Aorta (tissue), 5 donors: ENCODE measurements around the gene PLA2G4A. TPM values are rescaled to one million over a fixed set of nuclear protein-coding genes. Genes with fewer than 3 reads are reported as not detected.
A peak's percentile ranks its signal among the peaks of the same experiment; 100 is the strongest.

ENCODE experiments used
- ATAC-seq: fragments of 200-7000 bp; cut with Tn5 transposase; one replicate; pipeline ENCODE4 v1.9.1; 2022; ENCODE audit warnings: moderate library complexity; ENCODE audit not compliant: low FRiP score
- DNase-seq, 2 donors: peaks; one replicate each; pipeline ENCODE4 v3.0.0-alpha.2; 2020
- H3K27ac ChIP-seq, 2 donors: one replicate each; pipeline ENCODE4 v1.5.1; 2013; ENCODE audit warnings: low read length in 2 of 2, mild to moderate bottlenecking in 2 of 2, moderate library complexity in 2 of 2, control low read depth in 1 of 2, inconsistent platforms in 1 of 2, low read depth in 1 of 2
- H3K27me3 ChIP-seq, 2 donors: one replicate each; pipeline ENCODE4 v1.6.1; 2013; ENCODE audit warnings: control low read depth in 1 of 2, low read length in 1 of 2, mild to moderate bottlenecking in 1 of 2, moderate library complexity in 1 of 2; ENCODE audit not compliant: insufficient read depth in 2 of 2, control insufficient read depth in 1 of 2
- H3K36me3 ChIP-seq, 2 donors: one replicate each; pipeline ENCODE4 v1.6.1; 2013; ENCODE audit warnings: control low read depth in 1 of 2, low read length in 1 of 2, mild to moderate bottlenecking in 1 of 2; ENCODE audit not compliant: insufficient read depth in 2 of 2, control insufficient read depth in 1 of 2
- H3K4me1 ChIP-seq, 2 donors: one replicate each; pipeline ENCODE4 v1.6.1; 2013; ENCODE audit warnings: low read length in 2 of 2, control low read depth in 1 of 2, mild to moderate bottlenecking in 1 of 2, moderate library complexity in 1 of 2; ENCODE audit not compliant: insufficient read depth in 2 of 2, control insufficient read depth in 1 of 2
- H3K4me3 ChIP-seq, 2 donors: one replicate each; pipeline ENCODE4 v1.5.1; 2013; ENCODE audit warnings: low read length in 2 of 2, control low read depth in 1 of 2, mild to moderate bottlenecking in 1 of 2
- H3K9me3 ChIP-seq: one replicate; pipeline ENCODE4 v1.6.1; 2013; ENCODE audit warnings: mild to moderate bottlenecking, low read length; ENCODE audit not compliant: control insufficient read depth
- WGBS, 2 donors: extraction: QIAGEN DNeasy Blood & Tissue Kit; methylation state at CpG; one replicate each; pipeline ENCODE4 v1.1.7; 2013; 5-methylcytosine and 5-hydroxymethylcytosine counted together
- intact Hi-C, 2 donors: fragments of 100-400 bp; cut with DNase I; formaldehyde crosslinking; loops; one replicate each; pipeline versions ENCODE4 v1.14.2 to v1.15.0; 2022
- polyA plus RNA-seq, 2 donors: library from polyadenylated mRNA; stranded (reverse); fragments of 200-250 nt; gene quantifications; one replicate each; pipeline ENCODE4 v1.2.3, GENCODE V29; 2013
- total RNA-seq, 2 donors: library from RNA; stranded (reverse); fragmentation: NEBNext Ultra II Directional; extraction: Animal tissue kit (Norgen Biotek cat#: 25700); gene quantifications; one replicate each; pipeline ENCODE4 v1.2.1, GENCODE V29; 2021
- donor health status: healthy with polysubstance abuse.
- donor health status: Bipolar disorder and iron deficiency.
- donor health status: DM: no; HTN: no; CAD: no.
- donor health status: DM: no; HTN: no; CAD: no.
- donor health status: DM: yes; HTN: yes; CAD: no.

The PLA2G4A gene
- total and polyA plus RNA-seq, 4 donors: 4.6 to 11.8 (median 7.9) TPM

- 90 to 93% methylated on average over 4 of the region's 4 CpGs for WGBS, 2 donors
- no peak overlapping the region for H3K4me3 ChIP-seq
- no peaks in the 10 kb centered on the region for H3K36me3 ChIP-seq
- no peaks in the 10 kb centered on the region for H3K4me1 ChIP-seq
- intact Hi-C loops: no loop called here
- H3K27ac ChIP-seq: no peak overlapping the region
- DNase-seq: no peak
- no peaks in the 10 kb centered on the region for H3K27me3 ChIP-seq
- peaks cover 1% of the 10 kb centered on the region for H3K9me3 ChIP-seq
- no peak for ATAC-seq
Measured at GRCh38 chr1:186950547-186950946, 121.8 kb downstream of the PLA2G4A start.

GRCh38 chr1:186953876-186954275 lies 125.1 kb downstream of the PLA2G4A start:
- H3K4me1 ChIP-seq: no peaks in the 10 kb centered on the region
- H3K27me3 ChIP-seq: no peaks in the 10 kb centered on the region
- DNase-seq (no peak), ATAC-seq (no peak)
- peaks cover 1% of the 10 kb centered on the region for H3K9me3 ChIP-seq
- H3K4me3 ChIP-seq: no peak overlapping the region
- H3K27ac ChIP-seq: no peak overlapping the region
- intact Hi-C loops: no loop called here
- 71 to 75% methylated on average over 2 of the region's 2 CpGs for WGBS, 2 donors
- no peaks in the 10 kb centered on the region for H3K36me3 ChIP-seq

GRCh38 chr1:186957314-186957713 lies 128.6 kb downstream of the PLA2G4A start:
- no peak for DNase-seq
- Histone ChIP-seq H3K27ac (no peak overlapping the region), H3K4me3 (no peak overlapping the region), H3K9me3 (no peaks in the 10 kb centered on the region), H3K4me1 (no peaks in the 10 kb centered on the region), H3K36me3 (no peaks in the 10 kb centered on the region), H3K27me3 (no peaks in the 10 kb centered on the region)
- WGBS, 2 donors: 34 to 35% methylated on average over 2 of the region's 2 CpGs
- intact Hi-C loops: no loop called here
- no peak for ATAC-seq

- intact Hi-C loops: no loop called here
- 90 to 92% methylated on average over 2 of the region's 2 CpGs for WGBS, 2 donors
- no peaks in the 10 kb centered on the region for H3K36me3 ChIP-seq
- no peaks in the 10 kb centered on the region for H3K9me3 ChIP-seq
- no peak overlapping the region for H3K4me3 ChIP-seq
- H3K27ac ChIP-seq: no peak overlapping the region
- no peak for DNase-seq
- no peaks in the 10 kb centered on the region for H3K27me3 ChIP-seq
- H3K4me1 ChIP-seq: no peaks in the 10 kb centered on the region
- ATAC-seq: no peak
Measured at GRCh38 chr1:186958520-186958919, 129.8 kb downstream of the PLA2G4A start.

- Histone ChIP-seq H3K27ac (no peak overlapping the region), H3K36me3 (no peaks in the 10 kb centered on the region), H3K27me3 (no peaks in the 10 kb centered on the region), H3K4me3 (no peak overlapping the region), H3K4me1 (no peaks in the 10 kb centered on the region), H3K9me3 (no peaks in the 10 kb centered on the region)
- ATAC-seq (no peak), DNase-seq (no peak)
- 90 to 93% methylated on average over 1 of the region's 1 CpG for WGBS, 2 donors
- intact Hi-C loops: no loop called here
Measured at GRCh38 chr1:186960861-186961260, 132.1 kb downstream of the PLA2G4A start.

- no peak for ATAC-seq
- no peaks in the 10 kb centered on the region for H3K4me1 ChIP-seq
- no peaks in the 10 kb centered on the region for H3K27me3 ChIP-seq
- H3K27ac ChIP-seq: no peak overlapping the region
- no peaks in the 10 kb centered on the region for H3K36me3 ChIP-seq
- H3K9me3 ChIP-seq: no peaks in the 10 kb centered on the region
- intact Hi-C loops: no loop called here
- DNase-seq: no peak
- no peak overlapping the region for H3K4me3 ChIP-seq
Measured at GRCh38 chr1:186965847-186966246, 137.1 kb downstream of the PLA2G4A start.

GRCh38 chr1:186966456-186966855 lies 137.7 kb downstream of the PLA2G4A start:
- Histone ChIP-seq H3K9me3 (no peaks in the 10 kb centered on the region), H3K4me1 (no peaks in the 10 kb centered on the region), H3K27ac (no peak overlapping the region), H3K36me3 (no peaks in the 10 kb centered on the region), H3K27me3 (no peaks in the 10 kb centered on the region), H3K4me3 (no peak overlapping the region)
- DNase-seq (no peak), ATAC-seq (no peak)
- 87 to 88% methylated on average over 4 of the region's 4 CpGs for WGBS, 2 donors
- intact Hi-C loops: no loop called here

GRCh38 chr1:186967656-186968394 lies 139.1 kb downstream of the PLA2G4A start:
- WGBS, 2 donors: 92% methylated on average over 2 of the region's 2 CpGs
- Histone ChIP-seq H3K27me3 (no peaks in the 10 kb centered on the region), H3K27ac (no peak overlapping the region), H3K9me3 (no peaks in the 10 kb centered on the region), H3K4me1 (no peaks in the 10 kb centered on the region), H3K4me3 (no peak overlapping the region), H3K36me3 (no peaks in the 10 kb centered on the region)
- DNase-seq (no peak), ATAC-seq (no peak)
- intact Hi-C loops: no loop called here

GRCh38 chr1:186974774-186975181 lies 146.0 kb downstream of the PLA2G4A start:
- H3K27ac ChIP-seq: no peak overlapping the region
- no peaks in the 10 kb centered on the region for H3K27me3 ChIP-seq
- no peaks in the 10 kb centered on the region for H3K4me1 ChIP-seq
- WGBS, 2 donors: 4% methylated on average over 3 of the region's 3 CpGs
- no peak overlapping the region for H3K4me3 ChIP-seq
- peak; percentile 69 for ATAC-seq
- no peak for DNase-seq
- no peaks in the 10 kb centered on the region for H3K9me3 ChIP-seq
- intact Hi-C loops: no loop called here
- no peaks in the 10 kb centered on the region for H3K36me3 ChIP-seq
